Measurements from ENCODE around the gene PP2D1. TPM values are rescaled to one million over a fixed set of nuclear protein-coding genes. Genes with fewer than 3 reads are reported as not detected.

Gene PP2D1
- total and polyA plus RNA-seq, 2 donors (not counting 3 experiments of a cell fraction or from before 2014, with no cell fraction given), result not detected

DNA sequence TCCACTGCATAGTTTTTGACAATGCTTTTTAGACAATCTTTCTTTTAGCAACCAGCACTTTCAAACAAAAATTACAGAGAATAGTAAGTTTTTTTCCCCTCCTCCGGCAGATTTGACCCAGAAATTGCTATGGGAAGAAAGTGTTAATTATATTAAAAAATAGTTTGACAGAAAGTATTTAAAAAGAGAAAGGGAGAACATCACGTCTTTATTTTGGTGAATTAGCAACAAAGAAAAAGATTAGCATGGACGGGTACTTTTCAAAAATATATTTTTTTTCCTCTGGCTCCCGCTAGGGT lies 27.4 kb upstream of the PP2D1 start:
- H3K9me1 ChIP-seq (replicated peaks; ENCODE audit: control insufficient read depth, extremely low read depth, insufficient read depth, low read length), result no peaks in the 10 kb centered on the region
- TF ChIP-seq, protein P1, sequence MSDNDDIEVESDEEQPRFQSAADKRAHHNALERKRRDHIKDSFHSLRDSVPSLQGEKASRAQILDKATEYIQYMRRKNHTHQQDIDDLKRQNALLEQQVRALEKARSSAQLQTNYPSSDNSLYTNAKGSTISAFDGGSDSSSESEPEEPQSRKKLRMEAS (IDR thresholded peaks at IDR 0.05; ENCODE audit: insufficient read depth, insufficient read length), result no peak
- TF ChIP-seq POLR2A (IDR thresholded peaks at IDR 0.05; ENCODE audit: low read depth, low read length) (no peak), FOS (IDR thresholded peaks at IDR 0.05; ENCODE audit: borderline replicate concordance, insufficient read depth, low read length) (no peak), EZH2 (IDR thresholded peaks at IDR 0.05; ENCODE audit: borderline replicate concordance, low read depth, low read length, severe bottlenecking) (no peak), JUN (IDR thresholded peaks at IDR 0.05; ENCODE audit: borderline replicate concordance, insufficient read depth, insufficient read length, low read depth) (no peak), MYC (IDR thresholded peaks at IDR 0.05; ENCODE audit: low read depth, low read length) (no peak), GATA2 (IDR thresholded peaks at IDR 0.05; ENCODE audit: insufficient read depth, insufficient read length, low read depth, low read length) (no peak), POLR2AphosphoS5 (IDR thresholded peaks at IDR 0.05; ENCODE audit: insufficient read depth, low read depth, low read length) (no peak)
- TF ChIP-seq, protein P2, sequence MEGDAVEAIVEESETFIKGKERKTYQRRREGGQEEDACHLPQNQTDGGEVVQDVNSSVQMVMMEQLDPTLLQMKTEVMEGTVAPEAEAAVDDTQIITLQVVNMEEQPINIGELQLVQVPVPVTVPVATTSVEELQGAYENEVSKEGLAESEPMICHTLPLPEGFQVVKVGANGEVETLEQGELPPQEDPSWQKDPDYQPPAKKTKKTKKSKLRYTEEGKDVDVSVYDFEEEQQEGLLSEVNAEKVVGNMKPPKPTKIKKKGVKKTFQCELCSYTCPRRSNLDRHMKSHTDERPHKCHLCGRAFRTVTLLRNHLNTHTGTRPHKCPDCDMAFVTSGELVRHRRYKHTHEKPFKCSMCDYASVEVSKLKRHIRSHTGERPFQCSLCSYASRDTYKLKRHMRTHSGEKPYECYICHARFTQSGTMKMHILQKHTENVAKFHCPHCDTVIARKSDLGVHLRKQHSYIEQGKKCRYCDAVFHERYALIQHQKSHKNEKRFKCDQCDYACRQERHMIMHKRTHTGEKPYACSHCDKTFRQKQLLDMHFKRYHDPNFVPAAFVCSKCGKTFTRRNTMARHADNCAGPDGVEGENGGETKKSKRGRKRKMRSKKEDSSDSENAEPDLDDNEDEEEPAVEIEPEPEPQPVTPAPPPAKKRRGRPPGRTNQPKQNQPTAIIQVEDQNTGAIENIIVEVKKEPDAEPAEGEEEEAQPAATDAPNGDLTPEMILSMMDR (IDR thresholded peaks at IDR 0.05; ENCODE audit: extremely low read depth in 1 of 2, insufficient read depth in 1 of 2, low read depth in 1 of 2, low read length in 2 of 2), result no peak
- peak overlapping the region; percentile 96 for H2AFZ ChIP-seq (ENCODE audit: low read depth, low read length)
- intact Hi-C loops (cut with micrococcal nuclease) (loop anchor here (1.0 to 5.0 kb wide), 5 partner anchors 16 to 150 kb away; partner anchors contain the start of genes RAB5A and SGO1), dilution Hi-C loops (cut with MboI; ENCODE audit: extremely low pct_ligation_motif_present, low sequenced_read_pairs) (no loop called here)
- peak overlapping the region; percentile 71 for H3K9ac ChIP-seq (replicated peaks; ENCODE audit: extremely low read depth, insufficient read depth, low read length)
- BruUV-seq (replicated peaks), result no TSS peak
- H3K36me3 ChIP-seq (ENCODE audit: control insufficient read depth in 2 of 2, extremely low read depth in 1 of 2, insufficient read depth in 2 of 2, low read length in 2 of 2), result no peaks in the 10 kb centered on the region
- ChIA-PET POLR2A (no interaction called here), CTCF (interaction anchor here (1.1 to 1.8 kb wide), 4 partner anchors 12 to 153 kb away, joined by 3 to 11 read pairs (median 5); no protein-coding TSS in a partner anchor)
- peak overlapping the region; percentile 55 to 95 (median 94) for H3K4me3 ChIP-seq (replicated peaks in 1 of 3; ENCODE audit: insufficient read depth in 1 of 3, low read depth in 1 of 3, low read length in 3 of 3)
- H3K9me3 ChIP-seq (replicated peaks; ENCODE audit: control insufficient read depth, insufficient read depth, low read length), result no peaks in the 10 kb centered on the region
- H3K79me2 ChIP-seq (ENCODE audit: control insufficient read depth, insufficient read depth, low read length), result no peaks in the 10 kb centered on the region
- FAIRE-seq, result no peak
- no peaks in the 10 kb centered on the region for H3K27me3 ChIP-seq (ENCODE audit: control insufficient read depth in 2 of 2, insufficient read depth in 2 of 2, low read length in 2 of 2)
- peak overlapping the region; percentile 27 for H3K27ac ChIP-seq (ENCODE audit: insufficient read depth, low read depth, low read length)
- peak overlapping the region; percentile 100 for H3K4me2 ChIP-seq (ENCODE audit: insufficient read depth, low read length)
- no peaks in the 10 kb centered on the region for H4K20me1 ChIP-seq (replicated peaks; ENCODE audit: control insufficient read depth, extremely low read depth, insufficient read depth, low read length)
- peaks cover 16% of the 10 kb centered on the region for H3K4me1 ChIP-seq (ENCODE audit: control insufficient read depth, extremely low read depth, insufficient read depth, low read length)
- DNase-seq (ENCODE audit: low read depth, low spot score), result no peak
